Glutamatergic neuron (in vitro differentiated cells): ENCODE measurements around the gene ARID3A. TPM values are rescaled to one million over a fixed set of nuclear protein-coding genes. Genes with fewer than 3 reads are reported as not detected.

Source experiments
- DNase-seq: peaks from one replicate; pipeline ENCODE4 v3.0.0; 2022
- H3K27ac Mint-ChIP-seq: one replicate; pipeline ENCODE4 v1.8.0; 2020; ENCODE audit warnings: mild to moderate bottlenecking, mixed read lengths, inconsistent platforms; ENCODE audit not compliant: unreplicated experiment
- H3K27me3 Mint-ChIP-seq: one replicate; pipeline ENCODE4 v1.8.0; 2020; ENCODE audit warnings: mild to moderate bottlenecking, moderate library complexity, mixed read lengths, inconsistent platforms; ENCODE audit not compliant: unreplicated experiment
- H3K36me3 Mint-ChIP-seq: one replicate; pipeline ENCODE4 v1.8.0; 2020; ENCODE audit warnings: mild to moderate bottlenecking, mixed read lengths, inconsistent platforms; ENCODE audit not compliant: unreplicated experiment
- H3K4me1 Mint-ChIP-seq: one replicate; pipeline ENCODE4 v1.8.0; 2020; ENCODE audit warnings: mild to moderate bottlenecking, low read depth, mixed read lengths, inconsistent platforms; ENCODE audit not compliant: unreplicated experiment
- H3K4me3 Mint-ChIP-seq: one replicate; pipeline ENCODE4 v1.8.0; 2020; ENCODE audit warnings: mild to moderate bottlenecking, mixed read lengths, inconsistent platforms; ENCODE audit not compliant: unreplicated experiment
- H3K9me3 Mint-ChIP-seq: one replicate; pipeline ENCODE4 v1.8.0; 2020; ENCODE audit warnings: mild to moderate bottlenecking, moderate library complexity, mixed read lengths, inconsistent platforms; ENCODE audit not compliant: unreplicated experiment
- CTCF ChIP-seq: fragments of 200-600 bp; sonication (generic); IDR thresholded peaks from one replicate; pipeline ENCODE4 v1.5.0; 2021; ENCODE audit not compliant: partially characterized antibody, unreplicated experiment
- total RNA-seq: library from RNA; stranded (reverse); fragmentation: NEBNext Ultra II Directional; extraction: Animal tissue kit (Norgen Biotek cat#: 25700); gene quantifications from one replicate; pipeline ENCODE4 v1.2.1, GENCODE V29; 2021; ENCODE audit not compliant: unreplicated experiment

ARID3A gene
- total RNA-seq, 1 donor from 2014 or later = 148 TPM

GRCh38 chr19:1009041-1009980 is 83.5 kb downstream of the ARID3A start:
- H3K27ac Mint-ChIP-seq = no peak overlapping the region
- H3K9me3 Mint-ChIP-seq = peaks cover 3% of the 10 kb centered on the region
- H3K4me3 Mint-ChIP-seq = no peak overlapping the region
- DNase-seq = peak; percentile 21
- H3K4me1 Mint-ChIP-seq = no peaks in the 10 kb centered on the region
- no peaks in the 10 kb centered on the region for H3K36me3 Mint-ChIP-seq
- TF ChIP-seq CTCF = no peak
- H3K27me3 Mint-ChIP-seq = peaks cover 5% of the 10 kb centered on the region

- Mint-ChIP-seq H3K9me3 (peaks cover 3% of the 10 kb centered on the region), H3K4me1 (no peaks in the 10 kb centered on the region), H3K4me3 (no peak overlapping the region), H3K27ac (no peak overlapping the region), H3K36me3 (no peaks in the 10 kb centered on the region), H3K27me3 (peaks cover 4% of the 10 kb centered on the region)
- DNase-seq = peak; percentile 32
- no peak for TF ChIP-seq CTCF
These were observed 84.2 kb downstream of the ARID3A start for GRCh38 chr19:1009981-1010538.

GRCh38 chr19:1010586-1011510 is 85.0 kb downstream of the ARID3A start:
- Mint-ChIP-seq H3K27me3 (peaks cover 3% of the 10 kb centered on the region), H3K36me3 (no peaks in the 10 kb centered on the region)

GRCh38 chr19:1011831-1012333 is 86.0 kb downstream of the ARID3A start:
- Mint-ChIP-seq H3K27ac (no peak overlapping the region), H3K4me1 (peaks cover 3% of the 10 kb centered on the region), H3K9me3 (no peaks in the 10 kb centered on the region), H3K27me3 (peaks cover 1% of the 10 kb centered on the region), H3K4me3 (no peak overlapping the region), H3K36me3 (no peaks in the 10 kb centered on the region)
- no peak for TF ChIP-seq CTCF
- peak; percentile 13 for DNase-seq

More at GRCh38 chr19:1010586-1011510, 85.0 kb downstream of the ARID3A start:
- Mint-ChIP-seq H3K4me1 (peaks cover under 1% of the 10 kb centered on the region), H3K4me3 (no peak overlapping the region), H3K27ac (no peak overlapping the region), H3K9me3 (peaks cover 1% of the 10 kb centered on the region)
- no peak for TF ChIP-seq CTCF
- DNase-seq = peak; percentile 18
